H54 (cell line): ENCODE data around the gene TMEM185B.
A peak's percentile ranks its signal among the peaks of the same experiment; 100 is the strongest.
"Not testable (repeated sequence)": the region's sequence is repeated elsewhere in the genome, so short reads cannot be mapped to it uniquely, and the experiment has no call there.

ENCODE experiments used
- DNase-seq: peaks from one replicate; pipeline ENCODE4 v3.0.0; 2011; ENCODE audit warnings: low spot score, mixed read lengths; ENCODE audit not compliant: insufficient read length
- FAIRE-seq: peaks from 3 replicates; lab custom pipeline; 2011; peaks lifted over from hg19 to GRCh38; lab: Jason Lieb, UNC
- POLR2A ChIP-seq: IDR thresholded peaks from 2 replicates; pipeline ENCODE4 v1.6.1; 2011; ENCODE audit warnings: low read depth, mild to moderate bottlenecking, low read length

The TMEM185B gene

DNA sequence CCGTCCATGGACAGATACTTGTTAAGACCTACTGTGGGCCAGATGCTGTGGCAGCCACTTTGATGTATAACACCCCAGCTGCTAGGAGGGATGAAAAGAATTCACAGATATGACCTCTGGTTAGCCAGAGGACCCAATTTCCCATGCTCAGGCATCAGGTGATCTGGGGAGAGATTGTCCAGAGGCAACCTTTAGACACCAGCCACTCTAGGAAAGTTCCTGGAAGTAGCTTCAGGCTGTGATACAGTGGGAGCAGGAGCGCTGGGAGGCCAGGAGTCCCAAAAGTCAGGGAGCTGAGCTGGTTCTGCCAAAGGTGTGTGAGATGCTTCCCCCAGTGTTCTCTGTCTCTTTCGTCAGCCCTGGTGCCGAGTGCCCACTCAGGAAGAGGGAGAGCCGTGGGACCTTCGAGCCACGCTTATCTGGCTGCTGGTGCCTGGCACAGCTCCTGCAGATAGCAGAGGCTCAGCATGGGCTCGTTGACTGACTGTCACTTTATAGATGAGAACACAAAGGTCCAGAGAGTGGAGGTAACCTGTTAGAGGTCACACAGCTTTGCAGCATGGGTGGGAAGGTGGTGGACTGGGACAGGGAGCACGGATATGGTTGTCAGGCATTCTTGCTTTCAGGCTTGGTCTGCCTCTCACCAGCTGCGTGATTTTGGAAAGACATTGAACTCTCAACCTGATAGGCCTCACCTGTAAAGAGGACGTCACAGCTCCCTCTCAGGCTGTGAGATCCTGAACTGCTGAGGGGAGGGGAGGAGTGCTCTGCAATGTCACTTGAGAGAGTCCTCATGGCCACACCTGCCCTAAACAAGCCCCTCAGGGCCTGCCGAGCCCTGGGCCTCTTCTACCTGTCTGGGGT is 21.7 kb upstream of the TMEM185B start:
- no peak for TF ChIP-seq POLR2A
- DNase-seq, result no peak
- FAIRE-seq, result no peak

DNA sequence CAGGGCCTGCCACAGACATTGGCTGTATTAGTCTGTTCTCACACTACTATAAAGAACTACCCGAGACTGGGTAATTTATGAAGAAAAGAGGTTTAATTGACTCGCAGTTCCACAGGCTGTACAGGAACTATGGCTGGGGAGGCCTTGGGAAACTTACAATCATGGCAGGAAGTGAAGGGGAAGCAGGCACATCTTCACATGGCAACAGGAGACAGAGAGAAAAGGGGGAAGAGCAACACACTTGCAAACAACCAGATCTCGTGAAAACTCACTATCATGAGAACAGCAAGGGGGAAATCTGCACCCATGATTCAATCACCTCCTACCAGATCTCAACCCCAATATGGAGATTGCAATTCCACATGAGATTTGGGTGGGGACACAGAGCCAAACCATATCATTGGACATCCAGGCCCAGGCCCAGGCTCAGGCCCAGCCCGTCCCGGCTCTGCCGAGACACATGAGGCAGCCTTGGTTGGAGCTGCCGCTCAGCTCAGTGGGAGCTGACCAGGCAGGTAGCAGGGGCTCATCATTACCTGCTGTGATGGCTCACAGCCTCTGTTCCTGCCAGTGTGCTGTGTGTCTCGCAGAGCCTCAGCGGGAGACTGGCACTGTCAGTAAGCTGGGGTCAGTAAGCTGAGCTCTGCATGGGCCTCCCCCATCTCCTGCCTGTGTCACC is 20.8 kb upstream of the TMEM185B start:
- DNase-seq (no peak), FAIRE-seq (no peak)
- no peak for TF ChIP-seq POLR2A

DNA sequence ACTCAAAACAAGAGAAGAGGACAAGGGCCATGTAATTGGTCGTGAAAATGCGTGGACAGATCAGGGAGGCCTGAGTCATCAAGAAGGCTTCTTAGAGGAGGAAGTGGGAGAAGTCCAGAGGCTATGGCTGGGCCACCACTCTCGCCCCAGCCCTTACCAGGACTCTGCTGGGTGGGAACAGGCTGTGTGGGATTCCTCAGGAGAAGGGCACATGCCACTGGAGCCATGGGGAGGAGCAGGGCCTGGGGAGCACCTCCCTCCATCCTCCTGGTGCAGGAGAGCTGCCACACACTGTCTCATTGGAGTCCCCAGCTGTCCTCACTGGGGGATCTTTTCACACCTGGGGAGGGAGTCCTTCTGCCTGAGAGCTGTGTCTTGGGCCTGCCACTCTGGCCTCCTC is 20.0 kb upstream of the TMEM185B start:
- no peak for FAIRE-seq
- DNase-seq, result no peak
- TF ChIP-seq POLR2A, result no peak

DNA sequence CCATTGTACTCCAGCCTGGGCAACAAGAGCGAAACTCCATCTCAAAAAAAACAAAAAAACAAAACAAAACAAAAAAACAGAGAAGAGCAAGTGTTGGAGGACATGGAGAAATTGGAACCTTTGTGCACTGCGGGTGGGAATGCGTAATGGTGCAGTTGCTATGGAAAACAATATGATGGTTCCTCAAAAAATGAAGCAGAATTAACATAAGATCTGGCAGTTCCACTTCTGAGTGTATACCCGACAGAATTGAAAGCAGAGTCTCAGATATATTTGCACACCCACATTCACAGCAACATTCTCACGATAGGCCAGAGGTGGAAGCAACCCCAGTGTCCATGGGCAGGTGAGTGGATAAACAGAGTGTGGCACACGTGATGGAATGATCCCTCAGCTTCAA is 18.5 kb upstream of the TMEM185B start:
- no peak for TF ChIP-seq POLR2A
- no peak for DNase-seq
- no peak for FAIRE-seq

DNA sequence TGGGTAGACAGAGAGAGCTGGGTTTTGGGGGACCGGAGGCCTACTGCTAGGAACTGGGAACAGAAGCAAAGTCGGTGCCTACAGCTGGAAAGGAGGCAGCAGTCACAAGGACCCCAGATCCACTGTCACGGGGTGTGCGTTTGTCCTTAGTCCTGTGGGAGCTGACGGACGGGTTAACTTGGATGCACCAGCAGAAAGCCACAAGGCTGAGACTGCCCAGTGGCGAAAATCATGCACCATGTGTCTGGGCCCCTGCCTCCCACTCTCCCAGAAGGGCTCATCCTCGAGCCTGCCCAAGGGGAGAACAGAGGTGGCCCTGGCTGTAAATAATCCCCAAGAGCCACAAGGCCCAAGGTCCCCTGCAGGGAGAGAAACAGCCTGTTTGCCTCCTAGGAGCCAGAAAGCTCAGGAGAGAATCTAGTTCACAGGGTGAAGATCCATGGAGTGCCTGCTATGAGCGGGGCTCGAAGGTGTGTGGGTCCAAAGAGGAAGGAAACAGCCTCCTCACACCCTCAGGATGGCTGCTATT is 17.8 kb upstream of the TMEM185B start:
- DNase-seq (no peak), FAIRE-seq (no peak)
- TF ChIP-seq POLR2A, result no peak

DNA sequence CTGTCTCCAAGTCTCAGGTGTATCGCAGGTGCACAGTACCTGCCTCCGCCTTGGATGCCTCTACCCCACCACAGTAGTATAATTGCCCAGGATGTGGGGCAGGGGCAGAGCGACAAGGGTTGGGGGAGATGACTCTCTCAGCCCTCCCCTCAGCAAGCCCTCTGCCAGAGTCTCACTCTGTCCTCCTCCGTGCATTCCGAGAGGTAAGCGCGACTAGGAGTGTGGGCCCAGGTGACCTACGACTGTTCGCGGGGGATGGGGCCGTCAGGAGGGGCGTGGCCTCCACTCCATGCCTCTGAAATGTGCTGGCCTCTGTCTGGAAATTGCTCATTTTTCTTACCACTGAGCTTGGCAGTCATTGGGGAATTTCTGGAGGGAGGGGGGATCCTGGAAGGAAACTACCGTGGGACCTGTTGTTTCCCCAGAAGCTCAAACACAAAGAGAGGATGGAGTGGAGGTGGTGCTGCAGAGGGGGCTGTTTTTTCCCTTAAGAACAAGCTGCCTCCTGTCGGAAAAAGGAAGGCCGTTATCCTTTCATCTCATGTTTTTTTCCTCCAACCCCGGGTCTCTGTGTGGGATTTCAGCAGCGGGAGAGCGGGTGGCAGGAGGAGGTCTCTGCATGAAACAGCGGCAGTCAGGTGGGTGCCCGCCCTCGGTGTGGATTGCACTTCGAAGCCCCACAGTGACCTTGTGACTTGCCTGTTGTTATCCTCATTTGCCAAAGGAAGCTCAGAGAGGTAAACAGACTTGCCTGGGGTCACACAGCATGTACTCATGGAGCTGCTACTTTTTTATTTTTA is 16.5 kb upstream of the TMEM185B start:
- peak; percentile 61 for DNase-seq
- TF ChIP-seq POLR2A, result 0 out of 2 replicates have a peak, but pooled peaks have one; percentile 19
- FAIRE-seq, result no peak

DNA sequence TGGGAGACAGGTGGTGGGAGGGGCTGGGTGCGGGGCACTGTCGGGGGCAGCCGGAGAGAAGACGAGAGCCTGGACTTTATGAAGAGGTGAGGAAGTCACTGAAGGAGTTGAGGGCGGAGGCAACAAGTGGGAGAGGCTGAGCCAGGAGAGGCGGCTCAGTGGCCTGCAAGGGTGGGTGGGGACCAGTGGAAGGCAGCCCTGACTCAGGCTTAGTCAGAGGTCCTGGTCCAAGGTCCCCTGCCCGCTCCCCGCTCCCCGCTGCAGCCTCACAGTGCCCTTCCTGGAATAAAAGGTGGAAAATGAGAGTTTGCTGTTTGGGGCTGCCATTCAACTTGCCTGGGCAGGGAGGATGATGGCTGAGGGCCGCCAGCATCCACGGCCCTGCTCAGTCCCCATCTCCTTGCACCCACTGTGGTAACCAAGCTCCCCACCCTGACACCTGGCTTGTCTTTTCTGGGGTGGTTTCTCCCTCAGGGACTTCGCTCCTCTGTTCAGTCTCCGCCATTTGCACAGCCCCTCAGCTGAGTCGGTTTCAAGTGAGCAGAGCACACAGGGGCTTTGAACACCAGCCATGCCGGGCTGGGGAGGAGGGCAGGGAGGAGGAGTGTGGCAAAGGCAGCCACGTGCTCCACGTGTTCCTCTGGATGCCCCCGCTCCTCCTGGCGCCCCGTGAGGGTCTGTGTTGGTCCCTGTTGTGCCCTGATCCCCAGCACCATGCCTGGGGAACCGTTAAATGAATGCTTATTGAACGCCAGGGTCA is 15.7 kb upstream of the TMEM185B start:
- DNase-seq, result peak; percentile 90
- peak; percentile 23 for FAIRE-seq
- TF ChIP-seq POLR2A, result no peak

DNA sequence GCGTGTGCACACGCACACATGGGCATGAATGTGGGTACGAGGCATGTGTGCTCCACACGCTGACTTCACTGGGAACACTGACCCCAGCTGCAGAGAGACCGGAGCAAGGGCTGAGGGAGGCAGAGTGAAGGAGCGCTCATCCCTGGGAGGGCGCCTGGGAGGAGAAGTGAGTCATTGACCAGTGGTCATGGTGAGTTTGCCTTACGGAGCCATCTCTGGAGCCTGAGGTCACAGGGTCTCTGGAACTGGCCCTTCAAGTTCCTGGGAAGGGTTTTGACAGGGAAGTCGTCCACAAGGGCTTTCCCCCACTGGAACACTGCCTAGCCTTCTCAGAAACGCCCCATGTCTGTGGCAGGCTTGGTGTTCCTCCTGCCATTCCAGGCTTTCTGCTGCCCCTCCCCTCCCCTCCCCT is 14.3 kb upstream of the TMEM185B start:
- FAIRE-seq (peak; percentile 58), DNase-seq (peak; percentile 92)
- TF ChIP-seq POLR2A, result no peak

DNA sequence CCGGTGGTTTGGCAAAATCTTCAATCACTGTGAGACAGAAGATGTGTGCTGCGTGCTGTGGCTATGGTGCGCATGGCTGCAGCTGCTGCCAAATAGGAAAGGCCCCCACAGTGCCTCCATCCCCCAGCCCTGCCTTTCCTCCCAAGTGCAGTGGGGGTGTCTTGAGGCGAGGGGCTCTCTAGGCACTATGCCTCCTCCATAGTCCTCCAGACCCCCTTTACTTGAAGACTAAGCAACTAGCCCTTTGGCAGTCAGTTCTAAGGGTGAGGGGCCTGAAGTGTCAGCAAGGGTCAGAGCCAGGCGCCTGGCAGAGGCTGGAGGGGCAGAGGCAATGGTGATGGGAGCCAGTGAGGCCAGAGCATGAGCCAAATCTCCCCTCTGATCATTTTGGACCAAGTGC is 13.6 kb upstream of the TMEM185B start:
- DNase-seq, result no peak
- FAIRE-seq, result no peak
- TF ChIP-seq POLR2A, result no peak

DNA sequence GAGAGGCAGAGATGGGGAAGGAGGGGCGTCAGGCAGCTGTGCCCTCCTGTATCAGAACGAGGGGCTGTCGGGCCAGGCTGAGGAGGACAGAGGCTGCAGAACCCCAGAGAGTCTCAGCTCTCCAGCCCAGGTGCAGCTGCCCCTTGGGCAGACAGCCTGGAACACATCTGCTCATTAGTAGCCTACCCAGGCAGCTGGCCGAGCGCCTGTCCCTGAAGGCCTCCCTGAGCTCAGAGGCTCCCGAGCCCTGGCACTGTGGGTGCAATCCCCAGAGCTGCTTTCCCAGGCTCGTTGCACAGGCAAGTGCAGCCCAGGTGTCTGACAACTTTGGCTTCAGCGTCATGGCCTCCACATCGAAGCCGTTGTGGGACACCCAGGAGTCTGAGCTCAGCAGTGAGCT is 13.1 kb upstream of the TMEM185B start:
- FAIRE-seq (no peak), DNase-seq (no peak)
- TF ChIP-seq POLR2A, result no peak

DNA sequence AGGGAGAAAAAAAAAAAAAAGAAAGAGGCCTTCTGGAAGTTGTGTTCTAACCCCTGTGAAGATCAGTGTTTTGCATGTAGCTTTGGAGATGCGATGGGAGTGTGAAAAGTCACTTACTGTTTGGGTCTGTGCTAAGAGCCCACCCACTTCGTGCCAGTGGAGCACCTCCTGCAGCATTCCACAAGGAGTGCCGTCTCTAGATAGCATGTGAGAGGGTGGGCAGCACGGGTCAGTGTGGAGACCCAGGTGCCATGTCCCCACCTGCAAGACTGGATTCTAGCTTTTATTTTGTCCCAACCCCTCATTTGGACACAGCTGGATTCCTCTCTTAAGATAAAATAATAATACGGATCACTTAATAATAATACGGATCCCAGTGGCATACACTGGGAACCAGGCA is 12.5 kb upstream of the TMEM185B start:
- no peak for TF ChIP-seq POLR2A
- DNase-seq, result no peak
- FAIRE-seq, result no peak

DNA sequence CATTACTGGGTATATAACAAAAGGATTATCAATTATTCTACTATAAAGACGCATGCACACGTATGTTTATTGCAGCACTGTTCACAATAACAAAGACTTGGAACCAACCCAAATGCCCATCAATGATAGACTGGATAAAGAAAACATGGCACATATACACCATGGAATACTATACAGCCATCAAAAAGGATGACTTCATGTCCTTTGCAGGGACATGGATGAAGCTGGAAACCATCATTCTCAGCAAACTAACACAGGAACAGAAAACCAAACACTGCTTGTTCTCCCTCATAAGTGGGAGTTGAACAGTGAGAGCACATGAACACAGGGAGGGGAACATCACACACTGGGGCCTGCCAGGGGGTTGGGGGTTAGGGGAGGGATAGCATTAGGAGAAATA is 12.0 kb upstream of the TMEM185B start:
- FAIRE-seq, result not testable (repeated sequence)

DNA sequence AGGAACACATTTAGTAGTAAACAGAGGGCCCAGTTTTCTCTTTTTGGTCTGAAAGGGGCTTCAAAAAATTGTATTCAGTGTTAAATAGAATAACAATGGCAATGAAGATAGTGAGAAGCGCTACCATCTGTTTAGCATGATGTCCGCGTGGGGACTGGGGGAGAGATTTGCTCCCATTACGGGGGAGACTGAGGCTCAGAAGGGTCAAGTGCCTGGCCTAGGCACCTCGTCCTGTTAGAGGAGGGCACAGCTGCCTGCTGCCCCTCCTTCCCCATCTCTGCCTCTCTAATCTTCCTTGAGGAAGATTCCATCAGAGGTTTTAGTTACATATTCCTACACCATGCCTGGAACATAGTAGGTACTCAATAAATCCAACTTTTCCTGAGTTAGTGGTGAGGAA is 10.1 kb upstream of the TMEM185B start:
- FAIRE-seq, result no peak
- TF ChIP-seq POLR2A, result no peak

More for the DNA sequence above, 12.0 kb upstream of the TMEM185B start:
- DNase-seq, result not testable (repeated sequence)

More for the DNA sequence above, 10.1 kb upstream of the TMEM185B start:
- no peak for DNase-seq
